22Rv1 (cell line): ENCODE data around the gene STK32A.

ENCODE experiments used
- CTCF ChIP-seq: fragments of 450-650 bp; IDR thresholded peaks from 2 replicates; pipeline ENCODE4 v1.5.1; 2017; ENCODE audit warnings: mild to moderate bottlenecking
- ZFX ChIP-seq: fragments of 450-650 bp; IDR thresholded peaks from 2 replicates; pipeline ENCODE4 v1.6.1; 2017; ENCODE audit warnings: antibody characterized with exemption, borderline replicate concordance

- TF ChIP-seq CTCF (no peak), ZFX (no peak)
Observed at GRCh38 chr5:147418613-147419012, 183.8 kb downstream of the STK32A start.
